Natural killer cell (primary cell): Measurements from ENCODE around the gene EVI5. TPM values are rescaled to one million over a fixed set of nuclear protein-coding genes. Genes with fewer than 3 reads are reported as not detected.
"Not testable (repeated sequence)": the region's sequence is repeated elsewhere in the genome, so short reads cannot be mapped to it uniquely, and the experiment has no call there.

Experiments
- ATAC-seq, 3 donors: fragments of 150-1000 bp in 2 of 3; fragments of 200-7000 bp in 1 of 3; cut with Tn5 transposase; 1 replicate in 1 of 3; 2 replicates in 2 of 3; pipeline ENCODE4 v1.10.0; 2021; ENCODE audit warnings: mild to moderate bottlenecking in 2 of 3, moderate library complexity in 2 of 3
- DNase-seq, 2 donors: peaks; one replicate each; pipeline versions ENCODE4 v3.0.0 to v3.0.0-alpha.2; 2013 to 2021; ENCODE audit warnings: mixed read lengths in 1 of 2
- H3K27ac ChIP-seq: one replicate; pipeline ENCODE4 v1.5.1; 2013; ENCODE audit warnings: mild to moderate bottlenecking, low read length
- H3K27me3 ChIP-seq: one replicate; pipeline ENCODE4 v1.6.1; 2013; ENCODE audit warnings: low read length; ENCODE audit not compliant: control insufficient read depth, insufficient read depth
- H3K36me3 ChIP-seq: one replicate; pipeline ENCODE4 v1.6.1; 2013; ENCODE audit warnings: low read length; ENCODE audit not compliant: control insufficient read depth, insufficient read depth
- H3K4me1 ChIP-seq: one replicate; pipeline ENCODE4 v1.6.1; 2013; ENCODE audit warnings: low read length; ENCODE audit not compliant: control insufficient read depth, insufficient read depth
- H3K4me3 ChIP-seq: one replicate; pipeline ENCODE4 v1.5.1; 2013; ENCODE audit warnings: low read length
- H3K9me3 ChIP-seq: one replicate; pipeline ENCODE4 v1.6.1; 2013; ENCODE audit warnings: low read length; ENCODE audit not compliant: control insufficient read depth, insufficient read depth
- H3K27ac Mint-ChIP-seq, 2 donors: one replicate each; pipeline ENCODE4 v1.8.0; 2022; ENCODE audit warnings: mild to moderate bottlenecking in 2 of 2, mixed read lengths in 2 of 2, moderate library complexity in 1 of 2
- H3K27me3 Mint-ChIP-seq, 2 donors: one replicate each; pipeline ENCODE4 v1.8.0; 2022; ENCODE audit warnings: low read depth in 2 of 2, mixed read lengths in 2 of 2
- H3K36me3 Mint-ChIP-seq: one replicate; pipeline ENCODE4 v1.8.0; 2022; ENCODE audit warnings: mixed read lengths
- H3K4me1 Mint-ChIP-seq, 2 donors: one replicate each; pipeline ENCODE4 v1.8.0; 2022; ENCODE audit warnings: mixed read lengths in 2 of 2
- H3K4me3 Mint-ChIP-seq: one replicate; pipeline ENCODE4 v1.8.0; 2022; ENCODE audit warnings: mild to moderate bottlenecking, moderate library complexity, mixed read lengths
- H3K9me3 Mint-ChIP-seq, 2 donors: one replicate each; pipeline ENCODE4 v1.8.0; 2022; ENCODE audit warnings: mixed read lengths in 2 of 2
- WGBS: methylation state at CpG from one replicate; pipeline ENCODE4 v1.1.7; 2013; ENCODE audit warnings: missing lambda C conversion rate; ENCODE audit not compliant: insufficient coverage; 5-methylcytosine and 5-hydroxymethylcytosine counted together
- intact Hi-C: fragments of 100-400 bp; cut with micrococcal nuclease; formaldehyde crosslinking; loops from one replicate; pipeline ENCODE4 v1.14.2; 2022
- total RNA-seq, 4 donors: library from RNA; stranded (reverse); fragments of 120-200 nt in 1 of 4; gene quantifications; one replicate each; pipeline versions ENCODE4 v1.2.3 to v1.2.4, GENCODE V29; 2013 to 2022
- TF ChIP-seq, protein P1 (sequence below): fragments of 200-600 bp; IDR thresholded peaks from one replicate; pipeline ENCODE4 v1.8.0; 2022; ENCODE audit warnings: antibody characterized with exemption

Gene EVI5
- total RNA-seq, 3 donors from 2014 or later (not counting 1 experiment from before 2014, with no cell fraction given), result 3.9 to 6.0 (median 5.5) TPM

DNA sequence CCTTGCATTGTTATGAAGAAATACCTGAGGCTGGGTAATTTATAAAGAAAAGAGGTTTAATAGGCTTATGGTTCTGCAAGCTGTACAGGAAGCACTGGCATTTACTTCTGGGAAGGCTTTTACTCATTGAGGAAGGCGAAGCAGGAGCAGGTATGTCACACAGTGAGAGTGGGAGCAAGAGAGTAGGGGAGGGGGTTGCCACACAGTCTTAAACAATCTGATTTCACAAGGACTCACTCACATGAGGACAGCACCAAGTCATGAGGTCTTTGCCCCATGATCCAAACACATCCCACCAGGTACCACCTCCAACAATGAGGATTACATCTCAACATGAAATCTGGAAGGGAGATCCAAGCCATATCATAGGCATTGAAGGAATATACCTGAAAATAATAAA is 127.2 kb downstream of the EVI5 start:
- Mint-ChIP-seq H3K9me3 (peaks cover 9 to 13% of the 10 kb centered on the region in 2 donors), H3K27me3 (peaks cover 24 to 46% of the 10 kb centered on the region in 2 donors), H3K4me3 (no peak overlapping the region), H3K4me1 (no peaks in the 10 kb centered on the region), H3K36me3 (peaks cover 33% of the 10 kb centered on the region), H3K27ac (no peak overlapping the region)
- TF ChIP-seq, protein P1, sequence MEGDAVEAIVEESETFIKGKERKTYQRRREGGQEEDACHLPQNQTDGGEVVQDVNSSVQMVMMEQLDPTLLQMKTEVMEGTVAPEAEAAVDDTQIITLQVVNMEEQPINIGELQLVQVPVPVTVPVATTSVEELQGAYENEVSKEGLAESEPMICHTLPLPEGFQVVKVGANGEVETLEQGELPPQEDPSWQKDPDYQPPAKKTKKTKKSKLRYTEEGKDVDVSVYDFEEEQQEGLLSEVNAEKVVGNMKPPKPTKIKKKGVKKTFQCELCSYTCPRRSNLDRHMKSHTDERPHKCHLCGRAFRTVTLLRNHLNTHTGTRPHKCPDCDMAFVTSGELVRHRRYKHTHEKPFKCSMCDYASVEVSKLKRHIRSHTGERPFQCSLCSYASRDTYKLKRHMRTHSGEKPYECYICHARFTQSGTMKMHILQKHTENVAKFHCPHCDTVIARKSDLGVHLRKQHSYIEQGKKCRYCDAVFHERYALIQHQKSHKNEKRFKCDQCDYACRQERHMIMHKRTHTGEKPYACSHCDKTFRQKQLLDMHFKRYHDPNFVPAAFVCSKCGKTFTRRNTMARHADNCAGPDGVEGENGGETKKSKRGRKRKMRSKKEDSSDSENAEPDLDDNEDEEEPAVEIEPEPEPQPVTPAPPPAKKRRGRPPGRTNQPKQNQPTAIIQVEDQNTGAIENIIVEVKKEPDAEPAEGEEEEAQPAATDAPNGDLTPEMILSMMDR, result no peak
- Histone ChIP-seq H3K36me3 (no peaks in the 10 kb centered on the region), H3K27ac (no peak overlapping the region), H3K4me3 (no peak overlapping the region), H3K4me1 (no peaks in the 10 kb centered on the region), H3K9me3 (peaks cover 4% of the 10 kb centered on the region), H3K27me3 (no peaks in the 10 kb centered on the region)
- ATAC-seq, result no peak
- DNase-seq, result no peak
- WGBS, result 94% methylated on average over 1 of the region's 1 CpG
- intact Hi-C loops, result no loop called here

DNA sequence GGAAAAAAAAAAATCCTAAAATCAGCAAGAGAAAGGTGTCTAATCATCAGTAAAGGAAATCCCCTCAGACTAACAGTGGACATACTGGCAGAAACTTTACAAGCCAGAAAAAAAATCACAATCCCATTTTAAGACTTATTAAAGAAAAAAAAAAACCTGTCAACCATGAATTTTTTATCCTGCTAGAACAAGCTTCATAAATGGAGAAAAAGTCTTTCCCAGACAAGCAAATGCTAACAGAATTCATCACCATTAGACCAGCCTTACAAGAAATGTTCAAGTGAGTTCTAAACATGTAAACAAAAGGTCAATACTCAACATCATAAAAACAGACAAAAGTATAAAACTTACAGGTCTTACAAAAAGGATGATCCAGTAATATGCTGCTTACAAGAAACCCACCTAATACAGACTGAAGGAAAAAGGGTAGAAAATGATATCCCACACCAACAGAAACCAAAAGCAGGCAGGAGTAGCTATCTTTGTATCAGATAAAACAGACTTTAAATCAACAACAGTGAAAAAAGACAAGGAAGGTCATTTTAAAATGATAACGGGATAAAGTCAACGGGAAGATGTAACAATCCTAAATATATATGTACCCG is 129.6 kb downstream of the EVI5 start:
- no peak overlapping the region for H3K4me3 Mint-ChIP-seq
- TF ChIP-seq, protein P1, result no peak
- H3K27me3 Mint-ChIP-seq, result peaks cover 26 to 40% of the 10 kb centered on the region in 2 donors
- ATAC-seq (no peak), DNase-seq (no peak)
- Histone ChIP-seq H3K36me3 (no peaks in the 10 kb centered on the region), H3K9me3 (peaks cover 4% of the 10 kb centered on the region), H3K4me1 (no peaks in the 10 kb centered on the region), H3K27ac (no peak overlapping the region), H3K27me3 (no peaks in the 10 kb centered on the region), H3K4me3 (no peak overlapping the region)
- WGBS, result no CpG with 5 or more reads among the region's 3 CpGs
- no peaks in the 10 kb centered on the region for H3K4me1 Mint-ChIP-seq
- H3K27ac Mint-ChIP-seq, result no peak overlapping the region
- H3K36me3 Mint-ChIP-seq, result peaks cover 42% of the 10 kb centered on the region
- H3K9me3 Mint-ChIP-seq, result peaks cover 11 to 13% of the 10 kb centered on the region in 2 donors
- intact Hi-C loops, result no loop called here

DNA sequence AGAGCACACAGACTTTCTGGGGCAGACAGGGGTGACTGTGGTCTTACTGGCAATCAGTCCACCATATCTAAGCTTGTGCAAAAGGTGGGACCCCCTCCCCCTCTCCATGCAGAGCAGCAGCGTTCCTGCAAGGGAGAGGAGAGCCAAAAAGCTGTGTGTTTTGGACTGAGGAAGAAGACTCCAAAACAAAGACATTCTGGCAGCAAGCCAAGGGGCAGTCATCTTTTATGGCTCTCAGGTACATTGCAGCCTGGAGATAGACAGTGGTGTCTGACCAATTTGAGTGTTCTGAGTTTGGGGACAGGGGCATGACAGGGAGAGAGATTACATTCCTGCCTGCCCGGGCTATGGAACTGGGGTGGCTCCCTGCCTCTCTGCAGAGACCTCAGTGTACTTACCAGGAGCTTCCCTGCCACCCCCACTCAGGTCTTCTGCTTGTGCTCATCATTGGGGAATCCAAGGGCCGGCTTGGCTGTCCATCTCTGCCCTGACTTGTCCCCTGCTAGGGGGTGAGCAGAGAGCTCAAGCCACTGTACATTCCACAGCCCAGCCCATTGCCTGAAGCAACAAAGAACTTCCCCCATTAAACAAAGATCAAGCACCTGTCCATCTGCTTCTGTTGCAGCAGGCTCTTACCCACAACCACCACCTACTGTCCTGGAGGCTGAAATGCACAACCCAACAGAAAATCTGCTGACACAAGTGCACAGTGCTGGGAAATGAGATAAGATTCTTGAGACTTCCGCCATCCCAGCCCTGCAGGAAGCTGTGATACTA is 131.1 kb downstream of the EVI5 start:
- DNase-seq (no peak), ATAC-seq (no peak)
- Histone ChIP-seq H3K4me1 (no peaks in the 10 kb centered on the region), H3K27ac (no peak overlapping the region), H3K9me3 (peaks cover 4% of the 10 kb centered on the region), H3K36me3 (no peaks in the 10 kb centered on the region), H3K27me3 (no peaks in the 10 kb centered on the region), H3K4me3 (no peak overlapping the region)
- H3K36me3 Mint-ChIP-seq, result peaks cover 42% of the 10 kb centered on the region
- peaks cover 16 to 25% of the 10 kb centered on the region in 2 donors for H3K27me3 Mint-ChIP-seq
- intact Hi-C loops, result no loop called here
- 97% methylated on average over 4 of the region's 4 CpGs for WGBS
- no peak overlapping the region for H3K4me3 Mint-ChIP-seq
- TF ChIP-seq, protein P1, result no peak
- H3K4me1 Mint-ChIP-seq, result no peaks in the 10 kb centered on the region
- no peak overlapping the region for H3K27ac Mint-ChIP-seq
- H3K9me3 Mint-ChIP-seq, result peaks cover 11 to 13% of the 10 kb centered on the region in 2 donors

DNA sequence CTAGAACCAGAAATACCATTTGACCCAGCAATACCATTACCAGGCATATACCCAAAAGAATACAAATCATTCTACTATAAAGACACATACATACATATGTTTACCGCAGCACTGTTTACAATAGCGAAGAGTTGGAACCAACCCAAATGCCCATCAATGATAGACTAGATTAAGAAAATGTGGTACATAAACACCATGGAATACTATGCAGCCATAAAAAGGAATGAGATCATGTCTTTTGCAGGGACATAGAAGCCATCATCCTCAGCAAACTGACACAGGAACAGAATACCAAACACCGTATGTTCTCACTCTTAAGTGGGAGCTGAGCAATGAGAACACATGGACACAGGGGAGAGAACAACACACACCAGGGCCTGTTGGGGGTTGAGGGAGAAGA is 144.2 kb downstream of the EVI5 start:
- peaks cover 10 to 15% of the 10 kb centered on the region in 2 donors for H3K27me3 Mint-ChIP-seq
- H3K27me3 ChIP-seq, H3K36me3 Mint-ChIP-seq, intact Hi-C loops, H3K27ac Mint-ChIP-seq, H3K4me1 Mint-ChIP-seq, H3K4me3 ChIP-seq, ATAC-seq, H3K27ac ChIP-seq, H3K4me3 Mint-ChIP-seq, H3K4me1 ChIP-seq, H3K9me3 Mint-ChIP-seq, H3K9me3 ChIP-seq, H3K36me3 ChIP-seq, DNase-seq: not testable (repeated sequence)
- WGBS, result no CpG with 5 or more reads among the region's 3 CpGs
